Mucosa of rectum (tissue), 2 donors: ENCODE results near the gene HSPB9.
A peak's percentile ranks its signal among the peaks of the same experiment; 100 is the strongest.

Experiments used
- H3K27ac ChIP-seq, 2 donors: one replicate each; pipeline ENCODE4 v1.7.0; 2013; ENCODE audit warnings: inconsistent platforms in 2 of 2, low read depth in 2 of 2, low read length in 2 of 2
- H3K27me3 ChIP-seq, 2 donors: one replicate each; pipeline ENCODE4 v1.7.0; 2013; ENCODE audit warnings: low read length in 2 of 2; ENCODE audit not compliant: control insufficient read depth in 2 of 2, insufficient read depth in 2 of 2
- H3K36me3 ChIP-seq, 2 donors: one replicate each; pipeline ENCODE4 v1.7.0; 2013; ENCODE audit warnings: low read length in 2 of 2; ENCODE audit not compliant: control insufficient read depth in 2 of 2, insufficient read depth in 2 of 2
- H3K4me1 ChIP-seq, 2 donors: one replicate each; pipeline ENCODE4 v1.7.0; 2013; ENCODE audit warnings: low read length in 2 of 2, mild to moderate bottlenecking in 1 of 2; ENCODE audit not compliant: control insufficient read depth in 2 of 2, insufficient read depth in 2 of 2
- H3K4me3 ChIP-seq, 2 donors: one replicate each; pipeline ENCODE4 v1.7.0; 2013; ENCODE audit warnings: low read length in 2 of 2
- H3K9ac ChIP-seq, 2 donors: one replicate each; pipeline ENCODE4 v1.7.0; 2013; ENCODE audit warnings: low read length in 2 of 2, low read depth in 1 of 2, mild to moderate bottlenecking in 1 of 2
- H3K9me3 ChIP-seq, 2 donors: one replicate each; pipeline ENCODE4 v1.7.0; 2013; ENCODE audit warnings: low read length in 2 of 2; ENCODE audit not compliant: control insufficient read depth in 2 of 2
- donor health status: healthy.
- donor health status: Normal muscosa, but diverticular disease.

HSPB9 gene

GRCh38 chr17:42122371-42123303 is at the start of gene HSPB9:
HSPB9 (plus strand) TSS chr17:42122804; CDS start chr17:42122851, 47 bp downstream.
- Histone ChIP-seq H3K4me3 (peak within 1 kb of the TSS; percentile 55 to 60), H3K36me3 (peaks cover 22 to 29% of the 10 kb centered on the region in 2 donors), H3K9me3 (no peaks in the 10 kb centered on the region), H3K9ac (peak within 1 kb of the TSS; percentile 41 to 66), H3K27ac (peak within 1 kb of the TSS; percentile 70 to 81), H3K27me3 (no peaks in the 10 kb centered on the region), H3K4me1 (peaks cover 18% of the 10 kb centered on the region in 2 donors)

- no peak overlapping the region for H3K9ac ChIP-seq
- no peak overlapping the region for H3K4me3 ChIP-seq
- H3K27me3 ChIP-seq = peaks cover 15 to 22% of the 10 kb centered on the region in 2 donors
- no peaks in the 10 kb centered on the region for H3K36me3 ChIP-seq
- H3K4me1 ChIP-seq = peaks cover 0 to 3% of the 10 kb centered on the region in 2 donors
- H3K9me3 ChIP-seq = no peaks in the 10 kb centered on the region
- H3K27ac ChIP-seq = no peak overlapping the region
Observed at GRCh38 chr17:42075789-42076188, 46.8 kb upstream of the HSPB9 start.

GRCh38 chr17:42076797-42077559 is 45.6 kb upstream of the HSPB9 start:
- Histone ChIP-seq H3K36me3 (no peaks in the 10 kb centered on the region), H3K27ac (no peak overlapping the region), H3K27me3 (peaks cover 3 to 14% of the 10 kb centered on the region in 2 donors), H3K4me3 (no peak overlapping the region), H3K9me3 (no peaks in the 10 kb centered on the region), H3K9ac (no peak overlapping the region), H3K4me1 (peaks cover 0 to 3% of the 10 kb centered on the region in 2 donors)

DNA sequence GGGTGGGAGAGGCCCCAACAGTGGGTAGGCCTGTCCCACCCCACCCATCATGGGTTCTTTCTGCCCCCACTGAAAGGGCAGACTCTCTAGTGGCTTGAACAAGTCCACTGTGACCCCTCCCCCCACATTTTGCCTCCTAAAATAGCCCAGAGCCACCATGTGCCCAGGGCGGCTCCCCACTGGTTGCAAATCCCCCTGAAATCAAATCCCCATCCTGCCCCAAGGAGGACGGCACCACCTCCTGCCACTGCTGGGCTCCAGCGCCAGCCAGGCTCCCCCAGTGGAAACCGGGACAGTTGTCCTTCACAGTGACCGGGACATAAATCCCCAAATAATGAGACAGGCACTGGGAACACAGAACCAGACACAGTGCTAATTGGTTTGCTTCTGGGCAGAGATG is 44.8 kb upstream of the HSPB9 start:
- Histone ChIP-seq H3K9ac (no peak overlapping the region), H3K9me3 (no peaks in the 10 kb centered on the region), H3K4me1 (no peaks in the 10 kb centered on the region), H3K27me3 (peaks cover 0 to 10% of the 10 kb centered on the region in 2 donors), H3K27ac (no peak overlapping the region), H3K36me3 (no peaks in the 10 kb centered on the region), H3K4me3 (no peak overlapping the region)

GRCh38 chr17:42078396-42079043 is 44.1 kb upstream of the HSPB9 start:
- Histone ChIP-seq H3K36me3 (no peaks in the 10 kb centered on the region), H3K9me3 (no peaks in the 10 kb centered on the region), H3K27ac (no peak overlapping the region), H3K4me3 (no peak overlapping the region), H3K27me3 (peaks cover 0 to 4% of the 10 kb centered on the region in 2 donors), H3K4me1 (no peaks in the 10 kb centered on the region), H3K9ac (no peak overlapping the region)

DNA sequence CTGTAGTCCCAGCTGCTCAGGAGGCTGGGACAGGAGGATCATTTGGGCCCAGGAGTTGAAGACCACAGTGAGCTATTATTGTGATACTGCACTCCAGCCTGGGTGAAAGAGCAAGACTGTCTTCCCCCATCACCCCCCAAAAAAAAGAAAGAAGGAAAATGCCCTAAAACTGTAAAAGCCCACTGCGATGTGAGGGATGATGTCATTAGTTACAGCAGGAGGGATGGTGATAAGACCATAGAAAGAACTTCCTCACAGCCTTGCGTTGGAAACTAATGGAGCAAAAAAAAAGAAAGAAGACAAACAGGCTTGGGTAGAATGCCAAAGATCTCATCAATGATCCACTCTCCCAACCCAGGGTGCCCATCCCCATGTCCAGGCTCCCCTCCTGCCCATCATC is 43.1 kb upstream of the HSPB9 start:
- Histone ChIP-seq H3K27me3 (no peaks in the 10 kb centered on the region), H3K9me3 (no peaks in the 10 kb centered on the region), H3K9ac (no peak overlapping the region), H3K4me1 (no peaks in the 10 kb centered on the region), H3K4me3 (no peak overlapping the region), H3K27ac (no peak overlapping the region), H3K36me3 (no peaks in the 10 kb centered on the region)

DNA sequence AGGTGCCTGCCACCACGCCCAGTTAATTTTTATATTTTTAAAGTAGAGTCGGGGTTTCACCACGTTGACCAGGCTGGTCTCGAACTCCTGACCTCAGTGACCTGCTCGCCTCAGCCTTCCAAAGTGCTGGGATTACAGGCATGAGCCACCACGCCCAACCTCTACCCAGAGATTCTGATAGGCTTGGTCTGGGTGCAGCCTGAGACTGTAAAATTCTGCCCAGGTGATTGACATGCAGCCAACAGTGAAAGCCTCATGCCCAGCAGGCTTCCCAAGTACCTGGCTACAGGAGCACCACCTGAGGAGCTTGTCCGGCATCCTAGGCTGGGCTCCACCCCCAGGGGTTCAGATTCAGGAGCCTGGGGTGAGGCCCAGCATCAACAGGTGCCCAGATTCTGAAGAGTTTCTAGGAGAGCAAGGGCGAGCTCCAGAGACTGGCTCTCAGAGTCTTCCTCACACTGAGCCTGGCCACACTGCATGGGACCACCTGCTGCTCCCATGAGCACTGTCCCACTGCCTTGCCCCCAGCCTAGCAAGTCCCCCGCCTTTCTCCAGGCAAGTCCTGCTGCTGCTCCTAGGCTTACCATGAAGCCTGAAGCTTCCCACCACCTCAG is 41.0 kb upstream of the HSPB9 start:
- H3K4me1 ChIP-seq = no peaks in the 10 kb centered on the region
- no peaks in the 10 kb centered on the region for H3K9me3 ChIP-seq
- H3K27ac ChIP-seq = no peak overlapping the region
- no peak overlapping the region for H3K9ac ChIP-seq
- H3K36me3 ChIP-seq = no peaks in the 10 kb centered on the region
- no peak overlapping the region for H3K4me3 ChIP-seq
- no peaks in the 10 kb centered on the region for H3K27me3 ChIP-seq

- no peak overlapping the region for H3K4me3 ChIP-seq
- H3K36me3 ChIP-seq = no peaks in the 10 kb centered on the region
- H3K9me3 ChIP-seq = no peaks in the 10 kb centered on the region
- H3K9ac ChIP-seq = no peak overlapping the region
- no peaks in the 10 kb centered on the region for H3K4me1 ChIP-seq
- no peak overlapping the region for H3K27ac ChIP-seq
- peaks cover 2 to 5% of the 10 kb centered on the region in 2 donors for H3K27me3 ChIP-seq
Observed at GRCh38 chr17:42087042-42087701, 35.4 kb upstream of the HSPB9 start.
